NCI-H1105 (cell line): ENCODE results near the gene ATP13A5.

ENCODE experiments used
- DNase-seq: peaks from one replicate; lab custom pipeline; 2025; lab: John Stamatoyannopoulos, UW

The ATP13A5 gene, protein sequence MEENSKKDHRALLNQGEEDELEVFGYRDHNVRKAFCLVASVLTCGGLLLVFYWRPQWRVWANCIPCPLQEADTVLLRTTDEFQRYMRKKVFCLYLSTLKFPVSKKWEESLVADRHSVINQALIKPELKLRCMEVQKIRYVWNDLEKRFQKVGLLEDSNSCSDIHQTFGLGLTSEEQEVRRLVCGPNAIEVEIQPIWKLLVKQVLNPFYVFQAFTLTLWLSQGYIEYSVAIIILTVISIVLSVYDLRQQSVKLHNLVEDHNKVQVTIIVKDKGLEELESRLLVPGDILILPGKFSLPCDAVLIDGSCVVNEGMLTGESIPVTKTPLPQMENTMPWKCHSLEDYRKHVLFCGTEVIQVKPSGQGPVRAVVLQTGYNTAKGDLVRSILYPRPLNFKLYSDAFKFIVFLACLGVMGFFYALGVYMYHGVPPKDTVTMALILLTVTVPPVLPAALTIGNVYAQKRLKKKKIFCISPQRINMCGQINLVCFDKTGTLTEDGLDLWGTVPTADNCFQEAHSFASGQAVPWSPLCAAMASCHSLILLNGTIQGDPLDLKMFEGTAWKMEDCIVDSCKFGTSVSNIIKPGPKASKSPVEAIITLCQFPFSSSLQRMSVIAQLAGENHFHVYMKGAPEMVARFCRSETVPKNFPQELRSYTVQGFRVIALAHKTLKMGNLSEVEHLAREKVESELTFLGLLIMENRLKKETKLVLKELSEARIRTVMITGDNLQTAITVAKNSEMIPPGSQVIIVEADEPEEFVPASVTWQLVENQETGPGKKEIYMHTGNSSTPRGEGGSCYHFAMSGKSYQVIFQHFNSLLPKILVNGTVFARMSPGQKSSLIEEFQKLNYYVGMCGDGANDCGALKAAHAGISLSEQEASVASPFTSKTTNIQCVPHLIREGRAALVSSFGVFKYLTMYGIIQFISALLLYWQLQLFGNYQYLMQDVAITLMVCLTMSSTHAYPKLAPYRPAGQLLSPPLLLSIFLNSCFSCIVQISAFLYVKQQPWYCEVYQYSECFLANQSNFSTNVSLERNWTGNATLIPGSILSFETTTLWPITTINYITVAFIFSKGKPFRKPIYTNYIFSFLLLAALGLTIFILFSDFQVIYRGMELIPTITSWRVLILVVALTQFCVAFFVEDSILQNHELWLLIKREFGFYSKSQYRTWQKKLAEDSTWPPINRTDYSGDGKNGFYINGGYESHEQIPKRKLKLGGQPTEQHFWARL

GRCh38 chr3:193378706-193379105 is at the start of gene ATP13A5:
Gene ATP13A5, minus strand, starts transcription at chr3:193378753. Its CDS starts 28 bp downstream, at chr3:193378725.
- no peak for DNase-seq

- no peak for DNase-seq
Measured at GRCh38 chr3:193418576-193419373, 40.2 kb upstream of the ATP13A5 start.

DNA sequence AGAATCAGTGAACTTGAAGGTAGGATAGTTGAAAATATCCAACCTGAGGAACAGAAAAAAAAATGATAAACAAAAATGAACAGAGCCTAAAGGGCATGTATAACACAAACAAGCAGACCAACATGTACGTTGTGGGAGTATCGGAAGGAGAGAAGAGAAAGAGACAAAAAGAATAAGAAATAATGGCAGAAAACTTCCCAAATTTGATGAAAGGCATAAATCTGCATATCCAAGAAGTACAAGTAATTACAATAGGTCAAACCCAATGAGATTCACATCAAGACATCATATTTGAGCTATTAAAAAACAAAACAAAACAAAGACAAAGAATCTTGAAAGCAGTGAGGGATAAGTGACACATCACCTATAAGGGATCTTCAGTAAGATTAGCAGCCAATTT is 38.1 kb upstream of the ATP13A5 start:
- no peak for DNase-seq

- DNase-seq, result no peak
Measured at GRCh38 chr3:193407688-193408087, 29.1 kb upstream of the ATP13A5 start.

DNA sequence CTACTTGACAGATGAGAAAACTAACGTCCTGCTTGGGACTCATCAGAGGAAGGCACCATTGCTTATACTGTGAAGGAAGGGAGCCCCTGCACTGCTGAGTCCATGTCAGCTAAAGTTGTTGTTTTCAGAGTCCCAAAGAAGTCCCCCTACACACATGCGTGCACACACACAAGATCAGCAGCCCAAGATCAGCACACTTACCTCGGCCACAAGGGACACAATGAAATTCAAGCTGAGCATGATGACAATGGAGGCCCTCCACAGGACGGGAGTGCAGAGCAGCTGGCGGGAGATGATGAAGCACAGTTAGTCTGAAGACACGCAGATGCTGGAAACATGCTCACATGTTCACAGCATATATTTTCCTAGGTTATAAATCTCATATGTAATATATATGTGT is 28.6 kb upstream of the ATP13A5 start:
- no peak for DNase-seq

GRCh38 chr3:193403307-193403706 is 24.8 kb upstream of the ATP13A5 start:
- no peak for DNase-seq

DNA sequence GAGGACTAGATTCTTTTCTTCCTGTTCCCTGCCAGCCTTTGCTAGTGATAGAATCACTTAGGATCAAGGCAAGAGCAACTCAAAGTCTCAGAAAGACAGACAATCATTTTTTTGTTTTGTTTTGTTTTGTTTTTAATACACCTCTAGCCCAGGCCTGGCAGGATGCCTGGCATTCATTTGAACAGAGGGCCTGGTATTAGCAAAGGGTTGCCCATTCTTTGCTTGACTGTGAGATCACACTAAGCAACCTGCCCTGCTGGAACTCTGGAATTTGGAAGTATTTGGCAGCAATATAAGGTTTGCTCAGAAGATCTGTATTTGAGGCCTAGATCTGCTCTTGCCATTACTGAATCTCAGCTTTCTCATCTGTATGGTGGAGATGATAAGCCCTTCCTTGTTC is 21.8 kb upstream of the ATP13A5 start:
- DNase-seq, result no peak

- no peak for DNase-seq
Measured at GRCh38 chr3:193396451-193397244, 18.1 kb upstream of the ATP13A5 start.

- no peak for DNase-seq
Measured at GRCh38 chr3:193391902-193392301, 13.3 kb upstream of the ATP13A5 start.

GRCh38 chr3:193389335-193389734 is 10.8 kb upstream of the ATP13A5 start:
- DNase-seq, result no peak

- DNase-seq, result no peak
Measured at GRCh38 chr3:193388361-193388760, 9.8 kb upstream of the ATP13A5 start.

DNA sequence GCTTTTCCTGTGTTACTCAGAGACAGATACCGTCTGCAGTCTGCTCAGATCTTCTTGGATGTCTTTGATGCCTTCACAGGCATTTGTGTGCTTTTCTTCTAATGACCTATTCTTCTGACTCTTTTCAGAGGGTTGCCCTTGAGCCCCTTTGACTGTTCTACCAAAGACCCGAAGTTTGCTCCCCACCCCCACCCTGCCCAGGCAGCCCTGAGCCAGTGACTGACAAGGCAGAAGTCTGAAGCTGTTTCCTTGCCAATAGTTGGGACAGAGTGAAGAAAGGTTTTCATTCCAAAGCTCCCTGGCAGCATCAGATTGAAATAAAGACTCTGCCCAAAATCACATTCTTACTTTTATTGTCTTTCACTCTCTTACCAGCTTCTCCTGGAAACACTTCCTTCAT is 9.0 kb upstream of the ATP13A5 start:
- no peak for DNase-seq

DNA sequence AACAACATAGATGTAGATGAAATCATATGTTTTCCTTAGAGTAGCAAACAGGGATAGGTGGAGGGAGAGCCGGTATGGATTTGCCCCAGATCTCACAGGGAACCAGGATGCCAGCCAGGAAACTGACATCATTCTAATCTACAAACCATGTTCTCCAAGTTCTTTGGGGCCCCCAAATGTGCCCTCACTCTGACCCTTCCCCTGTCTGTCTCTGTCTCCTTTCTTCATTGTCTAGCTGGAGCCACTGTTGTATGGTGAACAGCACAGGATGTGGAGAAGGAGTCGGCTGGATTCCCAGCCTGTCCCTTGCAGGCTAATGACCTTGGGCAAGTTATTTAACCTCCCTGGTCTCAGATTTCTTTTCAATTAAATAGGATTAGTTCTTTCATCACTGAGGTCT is 962 bp downstream of the ATP13A5 start:
- no peak for DNase-seq

DNA sequence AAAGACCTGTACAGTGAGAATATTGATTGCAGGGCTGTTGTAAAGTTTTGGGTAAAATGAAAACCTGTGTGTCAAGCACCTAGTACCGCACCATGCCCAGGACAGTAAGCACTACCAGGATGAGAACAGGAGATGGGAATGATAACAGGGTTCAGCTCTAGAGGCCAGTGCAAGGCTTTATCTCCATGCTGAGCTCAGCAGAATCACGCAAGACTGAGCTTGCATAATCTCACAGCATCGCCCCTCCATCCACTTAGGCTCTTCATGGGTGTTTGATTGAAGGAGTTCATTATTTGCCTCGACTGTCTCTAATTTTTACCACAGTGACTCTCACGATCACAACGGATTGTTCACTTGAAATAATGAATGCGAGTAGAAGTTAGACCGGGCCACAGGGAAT is 2.9 kb downstream of the ATP13A5 start:
- DNase-seq, result no peak

GRCh38 chr3:193372783-193373182 is 5.8 kb downstream of the ATP13A5 start:
- no peak for DNase-seq

DNA sequence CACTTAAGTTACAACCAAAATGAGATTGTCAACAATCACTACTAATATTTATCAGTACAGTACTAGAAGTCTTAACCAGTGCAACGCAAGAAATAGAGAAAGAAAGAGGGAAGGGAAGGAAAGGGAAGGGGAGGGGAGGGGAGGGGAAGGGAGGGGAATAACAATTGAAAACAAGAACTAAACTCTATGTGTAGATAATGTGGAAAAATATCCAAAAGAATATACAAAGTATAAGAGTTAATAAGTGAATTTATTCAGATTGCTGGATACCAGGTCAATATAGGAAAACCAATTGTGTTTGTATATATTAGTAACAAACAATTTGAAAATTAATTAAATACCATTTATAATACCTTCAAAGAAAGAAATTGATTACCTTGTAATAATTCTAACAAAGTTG is 10.7 kb downstream of the ATP13A5 start:
- DNase-seq, result no peak

DNA sequence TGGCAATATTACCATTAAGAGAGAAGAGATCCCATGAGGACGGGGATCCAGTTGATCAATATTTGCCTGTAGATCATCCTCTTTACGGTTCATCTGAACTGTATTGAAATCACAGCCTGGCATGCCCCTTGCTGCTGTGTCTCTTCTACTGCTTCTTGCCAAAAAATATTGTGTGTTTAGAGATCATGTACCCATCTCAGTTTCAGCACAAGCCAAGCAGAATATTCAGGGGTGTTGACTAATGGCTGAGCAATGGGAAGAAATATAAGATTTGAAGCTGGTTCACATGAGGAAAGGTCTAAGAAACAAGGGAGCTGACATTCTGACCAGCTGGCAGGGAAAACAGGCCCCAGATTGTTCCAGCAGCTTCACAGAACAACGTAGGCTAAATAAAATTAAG is 21.3 kb downstream of the ATP13A5 start:
- DNase-seq, result no peak

DNA sequence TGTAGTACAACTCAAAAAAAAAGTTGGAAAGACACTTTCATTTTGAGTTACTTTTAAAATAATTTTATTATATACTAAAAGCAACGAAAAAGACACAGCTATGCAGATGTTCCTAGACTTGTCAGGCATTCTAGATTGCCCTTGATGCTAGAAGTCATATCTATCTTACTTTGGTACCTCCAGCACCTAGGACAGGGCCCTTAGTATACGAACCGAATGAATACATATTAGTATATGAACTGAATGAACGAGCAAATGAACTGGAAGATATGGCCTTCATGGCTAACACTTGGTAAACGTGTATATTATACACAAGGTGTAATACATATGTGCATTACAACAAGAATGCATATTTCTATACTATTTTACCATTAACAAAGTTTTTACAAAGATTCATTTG is 24.1 kb downstream of the ATP13A5 start:
- DNase-seq, result no peak

- no peak for DNase-seq
Measured at GRCh38 chr3:193350744-193351143, 27.8 kb downstream of the ATP13A5 start.

DNA sequence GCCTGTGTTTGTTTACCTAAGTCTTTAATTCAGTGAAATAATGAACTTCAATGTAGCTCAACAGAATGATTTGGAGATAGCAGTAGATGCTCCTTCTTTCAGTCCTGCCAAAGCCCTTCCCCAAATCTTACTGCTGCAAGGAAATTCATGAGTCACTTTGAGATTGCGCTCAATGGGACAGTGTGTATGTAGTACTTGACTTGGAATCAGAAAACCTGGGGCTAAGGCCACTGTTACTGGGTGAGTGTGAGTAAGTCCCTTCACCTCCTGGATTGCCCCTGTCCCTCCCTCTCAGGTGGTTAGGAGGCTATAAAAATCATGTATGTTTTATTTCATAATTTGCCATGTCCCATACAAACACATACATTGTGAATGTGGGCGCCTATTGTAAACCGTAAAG is 29.9 kb downstream of the ATP13A5 start:
- no peak for DNase-seq
